NCI-H2107 (cell line): ENCODE data around the gene TRIAP1.
A peak's percentile ranks its signal among the peaks of the same experiment; 100 is the strongest.
"Not testable (repeated sequence)": the region's sequence is repeated elsewhere in the genome, so short reads cannot be mapped to it uniquely, and the experiment has no call there.

ENCODE experiments used
- DNase-seq: peaks from one replicate; lab custom pipeline; 2025; lab: John Stamatoyannopoulos, UW

TRIAP1 gene

GRCh38 chr12:120468821-120469449, 22.8 kb upstream of the TRIAP1 start:
- no peak for DNase-seq

- DNase-seq, result no peak
Observed at GRCh38 chr12:120468325-120468820, 22.2 kb upstream of the TRIAP1 start.

GRCh38 chr12:120467439-120467838, 21.3 kb upstream of the TRIAP1 start:
- DNase-seq, result no peak

GRCh38 chr12:120466560-120467315, 20.6 kb upstream of the TRIAP1 start:
- no peak for DNase-seq

GRCh38 chr12:120465756-120466155, 19.6 kb upstream of the TRIAP1 start:
- DNase-seq, result no peak

GRCh38 chr12:120463712-120464111, 17.5 kb upstream of the TRIAP1 start:
- DNase-seq, result no peak

GRCh38 chr12:120462099-120462640, 16.0 kb upstream of the TRIAP1 start:
- DNase-seq, result no peak

GRCh38 chr12:120460157-120460556, 14.0 kb upstream of the TRIAP1 start:
- DNase-seq, result no peak

- no peak for DNase-seq
Observed at GRCh38 chr12:120457133-120457532, 10.9 kb upstream of the TRIAP1 start.

GRCh38 chr12:120455302-120455701, 9.1 kb upstream of the TRIAP1 start:
- no peak for DNase-seq

GRCh38 chr12:120453977-120454376, 7.8 kb upstream of the TRIAP1 start:
- no peak for DNase-seq

- DNase-seq, result no peak
Observed at GRCh38 chr12:120453060-120453750, 7.0 kb upstream of the TRIAP1 start.

- DNase-seq, result not testable (repeated sequence)
Observed at GRCh38 chr12:120452524-120452923, 6.3 kb upstream of the TRIAP1 start.

- no peak for DNase-seq
Observed at GRCh38 chr12:120447992-120448391, 1.8 kb upstream of the TRIAP1 start.

- not testable (repeated sequence) for DNase-seq
Observed at GRCh38 chr12:120446844-120447178, 627 bp upstream of the TRIAP1 start.

- no peak for DNase-seq
Observed at GRCh38 chr12:120444676-120445075, 1.5 kb downstream of the TRIAP1 start.

- DNase-seq, result peak; percentile 30
Observed at GRCh38 chr12:120439646-120440247, 6.4 kb downstream of the TRIAP1 start.

- DNase-seq, result no peak
Observed at GRCh38 chr12:120438495-120439198, 7.5 kb downstream of the TRIAP1 start.

GRCh38 chr12:120437735-120438494, 8.3 kb downstream of the TRIAP1 start, which contains the start of gene COX6A1:
COX6A1 (plus strand) TSS chr12:120438113; CDS start chr12:120438127, 14 bp downstream.
- DNase-seq, result peak; percentile 99

GRCh38 chr12:120432772-120433525, 13.2 kb downstream of the TRIAP1 start:
- DNase-seq, result no peak
